Peyer's patch (tissue), 4 donors: ENCODE data around the gene GLYATL3. TPM values are rescaled to one million over a fixed set of nuclear protein-coding genes. Genes with fewer than 3 reads are reported as not detected.

ENCODE experiments used
- DNase-seq, 3 donors: peaks; one replicate each; pipeline ENCODE4 v3.0.0-alpha.2; 2017 to 2019
- H3K27ac ChIP-seq, 4 donors: fragments of 200-600 bp; sonication (generic); one replicate each; pipeline ENCODE4 v1.5.1; 2016 to 2019
- H3K27me3 ChIP-seq, 2 donors: fragments of 200-600 bp; sonication (generic); one replicate each; pipeline ENCODE4 v1.5.1; 2019
- H3K36me3 ChIP-seq, 3 donors: fragments of 200-600 bp; sonication (generic); one replicate each; pipeline ENCODE4 v1.5.1; 2016 to 2019
- H3K4me1 ChIP-seq, 4 donors: fragments of 200-600 bp; sonication (generic); one replicate each; pipeline ENCODE4 v1.5.1; 2016 to 2019
- H3K4me3 ChIP-seq, 4 donors: fragments of 200-600 bp; sonication (generic); 1 replicate in 3 of 4; 2 replicates in 1 of 4; pipeline ENCODE4 v1.5.1; 2016 to 2019; ENCODE audit warnings: mild to moderate bottlenecking in 1 of 4
- H3K9me3 ChIP-seq, 4 donors: fragments of 200-600 bp; sonication (generic); one replicate each; pipeline ENCODE4 v1.5.1; 2016 to 2019; ENCODE audit warnings: mild to moderate bottlenecking in 1 of 4
- POLR2A ChIP-seq, 2 donors: fragments of 450-650 bp; IDR thresholded peaks; one replicate each; pipeline ENCODE4 v1.5.1; 2017; ENCODE audit warnings: antibody characterized with exemption in 2 of 2, mild to moderate bottlenecking in 2 of 2, moderate library complexity in 2 of 2
- total RNA-seq, 4 donors: library from RNA; depleted of rRNA; stranded (reverse); fragments of >200 nt; gene quantifications; one replicate each; pipeline ENCODE4 v1.1.0, GENCODE V29; 2016
- TF ChIP-seq, protein P1 (sequence below), 6 experiments: fragments of 450-650 bp in 4 of 6; fragments of 200-600 bp in 2 of 6; sonication (generic) in 1 of 6; IDR thresholded peaks; one replicate each; pipeline ENCODE4 v1.5.1; 2017 to 2019; ENCODE audit warnings: antibody characterized with exemption in 6 of 6, mild to moderate bottlenecking in 3 of 6, moderate library complexity in 1 of 6

GLYATL3 gene
- total RNA-seq, 4 donors from 2014 or later, result not detected

GRCh38 chr6:49519660-49520059 is 19.9 kb downstream of the GLYATL3 start:
- no peaks in the 10 kb centered on the region for H3K9me3 ChIP-seq

GRCh38 chr6:49522710-49523593 is 23.2 kb downstream of the GLYATL3 start:
- no peaks in the 10 kb centered on the region for H3K9me3 ChIP-seq
- no peak overlapping the region for H3K27ac ChIP-seq
- H3K36me3 ChIP-seq, result no peaks in the 10 kb centered on the region
- H3K4me1 ChIP-seq, result no peaks in the 10 kb centered on the region
- no peak for TF ChIP-seq POLR2A (IDR thresholded peaks at IDR 0.05)
- TF ChIP-seq, protein P1, sequence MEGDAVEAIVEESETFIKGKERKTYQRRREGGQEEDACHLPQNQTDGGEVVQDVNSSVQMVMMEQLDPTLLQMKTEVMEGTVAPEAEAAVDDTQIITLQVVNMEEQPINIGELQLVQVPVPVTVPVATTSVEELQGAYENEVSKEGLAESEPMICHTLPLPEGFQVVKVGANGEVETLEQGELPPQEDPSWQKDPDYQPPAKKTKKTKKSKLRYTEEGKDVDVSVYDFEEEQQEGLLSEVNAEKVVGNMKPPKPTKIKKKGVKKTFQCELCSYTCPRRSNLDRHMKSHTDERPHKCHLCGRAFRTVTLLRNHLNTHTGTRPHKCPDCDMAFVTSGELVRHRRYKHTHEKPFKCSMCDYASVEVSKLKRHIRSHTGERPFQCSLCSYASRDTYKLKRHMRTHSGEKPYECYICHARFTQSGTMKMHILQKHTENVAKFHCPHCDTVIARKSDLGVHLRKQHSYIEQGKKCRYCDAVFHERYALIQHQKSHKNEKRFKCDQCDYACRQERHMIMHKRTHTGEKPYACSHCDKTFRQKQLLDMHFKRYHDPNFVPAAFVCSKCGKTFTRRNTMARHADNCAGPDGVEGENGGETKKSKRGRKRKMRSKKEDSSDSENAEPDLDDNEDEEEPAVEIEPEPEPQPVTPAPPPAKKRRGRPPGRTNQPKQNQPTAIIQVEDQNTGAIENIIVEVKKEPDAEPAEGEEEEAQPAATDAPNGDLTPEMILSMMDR (IDR thresholded peaks at IDR 0.05), result no peak
- no peaks in the 10 kb centered on the region for H3K27me3 ChIP-seq
- H3K4me3 ChIP-seq, result no peak overlapping the region
- DNase-seq, result no peak

More at GRCh38 chr6:49519660-49520059, 19.9 kb downstream of the GLYATL3 start:
- no peak for DNase-seq
- no peaks in the 10 kb centered on the region for H3K36me3 ChIP-seq
- no peak for TF ChIP-seq POLR2A (IDR thresholded peaks at IDR 0.05)
- TF ChIP-seq, protein P1 (IDR thresholded peaks at IDR 0.05), result no peak
- no peak overlapping the region for H3K27ac ChIP-seq
- no peaks in the 10 kb centered on the region for H3K4me1 ChIP-seq
- H3K4me3 ChIP-seq, result no peak overlapping the region
- H3K27me3 ChIP-seq, result no peaks in the 10 kb centered on the region

DNA sequence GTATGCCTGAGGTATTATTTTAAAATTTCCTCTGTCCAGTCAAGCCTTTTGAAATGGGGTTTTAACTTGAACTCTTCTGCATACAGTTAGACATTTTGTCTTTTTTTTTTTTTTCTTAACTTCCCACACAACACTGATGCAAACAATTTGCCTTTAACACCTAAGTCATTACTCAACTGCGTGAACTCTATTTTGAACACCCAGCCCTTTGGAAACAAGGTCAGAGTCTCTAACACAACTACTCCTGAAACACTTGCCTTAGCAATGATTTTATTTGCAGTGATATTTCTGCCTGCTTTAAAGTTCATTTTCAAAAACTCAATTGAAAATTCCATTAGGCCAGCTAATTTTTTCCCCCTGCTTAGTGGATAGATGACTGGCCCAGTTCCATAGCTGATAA is 24.2 kb downstream of the GLYATL3 start:
- TF ChIP-seq POLR2A (IDR thresholded peaks at IDR 0.05), result no peak
- TF ChIP-seq, protein P1 (IDR thresholded peaks at IDR 0.05), result no peak
- H3K4me1 ChIP-seq, result no peaks in the 10 kb centered on the region
- no peaks in the 10 kb centered on the region for H3K27me3 ChIP-seq
- no peaks in the 10 kb centered on the region for H3K9me3 ChIP-seq
- no peak overlapping the region for H3K27ac ChIP-seq
- DNase-seq, result no peak
- no peaks in the 10 kb centered on the region for H3K36me3 ChIP-seq
- H3K4me3 ChIP-seq, result no peak overlapping the region

DNA sequence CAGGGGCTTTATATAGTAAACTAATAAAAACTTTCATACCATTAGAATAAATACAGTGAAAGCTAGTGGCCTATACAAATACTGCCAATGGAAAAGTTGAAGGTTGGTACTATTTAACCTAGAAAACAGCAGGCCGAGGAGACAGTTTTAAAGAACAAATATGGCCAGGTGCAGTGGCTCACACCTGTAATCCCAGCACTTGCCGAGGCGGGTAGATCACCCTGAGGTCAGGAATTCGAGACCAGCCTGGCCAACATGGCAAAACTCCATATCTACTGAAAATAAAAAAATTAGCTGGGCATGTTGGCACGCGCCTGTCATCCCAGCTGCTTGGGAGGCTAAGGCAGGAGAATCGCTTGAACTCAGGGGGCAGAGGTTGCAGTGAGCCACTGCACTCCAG is 24.8 kb downstream of the GLYATL3 start:
- no peak overlapping the region for H3K4me3 ChIP-seq
- H3K27me3 ChIP-seq, result no peaks in the 10 kb centered on the region
- H3K36me3 ChIP-seq, result no peaks in the 10 kb centered on the region
- no peak for DNase-seq
- H3K27ac ChIP-seq, result no peak overlapping the region
- H3K4me1 ChIP-seq, result no peaks in the 10 kb centered on the region
- TF ChIP-seq, protein P1 (IDR thresholded peaks at IDR 0.05), result no peak
- no peak for TF ChIP-seq POLR2A (IDR thresholded peaks at IDR 0.05)
- no peaks in the 10 kb centered on the region for H3K9me3 ChIP-seq

- Histone ChIP-seq H3K4me3 (no peak overlapping the region), H3K9me3 (no peaks in the 10 kb centered on the region), H3K27me3 (no peaks in the 10 kb centered on the region), H3K27ac (no peak overlapping the region), H3K36me3 (no peaks in the 10 kb centered on the region), H3K4me1 (no peaks in the 10 kb centered on the region)
- DNase-seq, result no peak
- no peak for TF ChIP-seq POLR2A (IDR thresholded peaks at IDR 0.05)
- TF ChIP-seq, protein P1 (IDR thresholded peaks at IDR 0.05), result no peak
These were observed 26.9 kb downstream of the GLYATL3 start for GRCh38 chr6:49526598-49526997.
